Astrocyte (in vitro differentiated cells and primary cell): ENCODE results near the gene REEP6. TPM values are rescaled to one million over a fixed set of nuclear protein-coding genes. Genes with fewer than 3 reads are reported as not detected.

ENCODE experiments used
- DNase-seq: peaks from one replicate; pipeline ENCODE4 v3.0.0-alpha.2; 2010; ENCODE audit warnings: low read depth
- FAIRE-seq: peaks from 2 replicates; lab custom pipeline; 2011; peaks lifted over from hg19 to GRCh38; lab: Jason Lieb, UNC
- H2AFZ ChIP-seq: 2 replicates; pipeline ENCODE4 v1.6.0; 2012; ENCODE audit warnings: low read depth, low read length, inconsistent platforms
- H3K27ac ChIP-seq: 2 replicates; pipeline ENCODE4 v1.5.1; 2011; ENCODE audit warnings: low read depth, low read length, inconsistent platforms
- H3K27me3 ChIP-seq: 2 replicates; pipeline ENCODE4 v1.6.0; 2011; ENCODE audit warnings: low read length, inconsistent platforms; ENCODE audit not compliant: insufficient read depth
- H3K36me3 ChIP-seq: 2 replicates; pipeline ENCODE4 v1.5.1; 2011; ENCODE audit warnings: low read length, inconsistent platforms; ENCODE audit not compliant: insufficient read depth
- H3K4me1 ChIP-seq: 2 replicates; pipeline ENCODE4 v1.5.1; 2011; ENCODE audit warnings: low read length, inconsistent platforms; ENCODE audit not compliant: insufficient read depth
- H3K4me2 ChIP-seq: 2 replicates; pipeline ENCODE4 v1.6.0; 2012; ENCODE audit warnings: low read length, inconsistent platforms
- H3K4me3 ChIP-seq: 2 replicates; pipeline ENCODE4 v1.5.1; 2011; ENCODE audit warnings: low read depth, mild to moderate bottlenecking, low read length, inconsistent platforms; ENCODE audit not compliant: insufficient read depth
- H3K79me2 ChIP-seq: 2 replicates; pipeline ENCODE4 v1.6.0; 2012; ENCODE audit warnings: mild to moderate bottlenecking, low read length, inconsistent platforms; ENCODE audit not compliant: insufficient read depth
- H3K9ac ChIP-seq: 2 replicates; pipeline ENCODE4 v1.6.0; 2012; ENCODE audit warnings: mild to moderate bottlenecking, low read length, inconsistent platforms
- H3K9me3 ChIP-seq: 2 replicates; pipeline ENCODE4 v1.5.1; 2012; ENCODE audit warnings: low read depth, mild to moderate bottlenecking, low read length, inconsistent platforms; ENCODE audit not compliant: insufficient read depth
- H4K20me1 ChIP-seq: 2 replicates; pipeline ENCODE4 v1.6.0; 2012; ENCODE audit warnings: low read length, inconsistent platforms; ENCODE audit not compliant: insufficient read depth
- H3K27ac Mint-ChIP-seq: one replicate; pipeline ENCODE4 v1.8.0; 2021; ENCODE audit warnings: mild to moderate bottlenecking, mixed read lengths; ENCODE audit not compliant: unreplicated experiment
- H3K27me3 Mint-ChIP-seq: one replicate; pipeline ENCODE4 v1.8.0; 2021; ENCODE audit warnings: low read depth, mixed read lengths; ENCODE audit not compliant: unreplicated experiment
- H3K36me3 Mint-ChIP-seq: one replicate; pipeline ENCODE4 v1.8.0; 2021; ENCODE audit warnings: low read depth, mixed read lengths; ENCODE audit not compliant: unreplicated experiment
- H3K4me1 Mint-ChIP-seq: one replicate; pipeline ENCODE4 v1.8.0; 2021; ENCODE audit warnings: low read depth, mixed read lengths; ENCODE audit not compliant: unreplicated experiment
- H3K4me3 Mint-ChIP-seq: one replicate; pipeline ENCODE4 v1.8.0; 2021; ENCODE audit warnings: mild to moderate bottlenecking, moderate library complexity, mixed read lengths; ENCODE audit not compliant: unreplicated experiment
- H3K9me3 Mint-ChIP-seq: one replicate; pipeline ENCODE4 v1.8.0; 2021; ENCODE audit warnings: mild to moderate bottlenecking, mixed read lengths; ENCODE audit not compliant: unreplicated experiment
- CTCF ChIP-seq: IDR thresholded peaks from 2 replicates; pipeline ENCODE4 v1.5.1; 2011; ENCODE audit warnings: low read depth, mild to moderate bottlenecking, inconsistent platforms, low read length, moderate library complexity; ENCODE audit not compliant: insufficient read depth
- EZH2 ChIP-seq: IDR thresholded peaks from 2 replicates; pipeline ENCODE4 v1.6.1; 2012; ENCODE audit warnings: mild to moderate bottlenecking, low read length, inconsistent platforms; ENCODE audit not compliant: insufficient read depth
- total RNA-seq: library from RNA; stranded (reverse); gene quantifications from 2 replicates; pipeline ENCODE4 v1.2.1, GENCODE V29; 2021

Gene REEP6
- total RNA-seq, 1 donor from 2014 or later = 5.7 TPM

GRCh38 chr19:1446713-1447481 is 44.1 kb upstream of the REEP6 start:
- DNase-seq (no peak), FAIRE-seq (no peak)
- H3K27me3 Mint-ChIP-seq = peaks cover 31% of the 10 kb centered on the region
- peaks cover 9% of the 10 kb centered on the region for H3K36me3 Mint-ChIP-seq
- no peak overlapping the region for H3K4me3 ChIP-seq
- H3K9me3 ChIP-seq = no peaks in the 10 kb centered on the region
- TF ChIP-seq EZH2 (peak; percentile 98), CTCF (no peak)
- H3K79me2 ChIP-seq = peaks cover 5% of the 10 kb centered on the region
- peaks cover 29% of the 10 kb centered on the region for H3K27me3 ChIP-seq
- H3K4me1 ChIP-seq = peaks cover 6% of the 10 kb centered on the region
- H3K4me2 ChIP-seq = peak overlapping the region; percentile 78
- peaks cover 58% of the 10 kb centered on the region for H4K20me1 ChIP-seq
- H3K4me1 Mint-ChIP-seq = peaks cover 4% of the 10 kb centered on the region
- H3K27ac ChIP-seq = no peak overlapping the region
- H3K27ac Mint-ChIP-seq = no peak overlapping the region
- no peak overlapping the region for H3K9ac ChIP-seq
- peak overlapping the region; percentile 75 for H3K4me3 Mint-ChIP-seq
- H3K36me3 ChIP-seq = peaks cover 6% of the 10 kb centered on the region
- H2AFZ ChIP-seq = no peak overlapping the region
- no peaks in the 10 kb centered on the region for H3K9me3 Mint-ChIP-seq

- Histone ChIP-seq H3K36me3 (peaks cover 4% of the 10 kb centered on the region), H3K9ac (no peak overlapping the region), H4K20me1 (peaks cover 56% of the 10 kb centered on the region), H3K4me2 (no peak overlapping the region), H3K9me3 (no peaks in the 10 kb centered on the region), H3K4me1 (peaks cover 6% of the 10 kb centered on the region), H2AFZ (no peak overlapping the region), H3K27ac (no peak overlapping the region), H3K79me2 (no peaks in the 10 kb centered on the region), H3K27me3 (peaks cover 33% of the 10 kb centered on the region), H3K4me3 (no peak overlapping the region)
- TF ChIP-seq EZH2 (no peak), CTCF (no peak)
- H3K27me3 Mint-ChIP-seq = peaks cover 31% of the 10 kb centered on the region
- DNase-seq = no peak
- no peak for FAIRE-seq
- peak overlapping the region; percentile 75 for H3K4me3 Mint-ChIP-seq
- no peaks in the 10 kb centered on the region for H3K9me3 Mint-ChIP-seq
- peaks cover 9% of the 10 kb centered on the region for H3K36me3 Mint-ChIP-seq
- H3K4me1 Mint-ChIP-seq = peaks cover 2% of the 10 kb centered on the region
- H3K27ac Mint-ChIP-seq = no peak overlapping the region
Observed at GRCh38 chr19:1447504-1447903, 43.5 kb upstream of the REEP6 start.

- Histone ChIP-seq H3K4me3 (no peak overlapping the region), H3K9ac (no peak overlapping the region), H3K27ac (no peak overlapping the region), H3K36me3 (no peaks in the 10 kb centered on the region), H4K20me1 (peaks cover 56% of the 10 kb centered on the region), H3K9me3 (no peaks in the 10 kb centered on the region), H3K27me3 (peaks cover 37% of the 10 kb centered on the region), H2AFZ (no peak overlapping the region), H3K4me1 (peaks cover 6% of the 10 kb centered on the region), H3K79me2 (no peaks in the 10 kb centered on the region), H3K4me2 (no peak overlapping the region)
- DNase-seq (no peak), FAIRE-seq (no peak)
- H3K4me3 Mint-ChIP-seq = peak overlapping the region; percentile 40
- peak overlapping the region; percentile 41 for H3K27ac Mint-ChIP-seq
- H3K27me3 Mint-ChIP-seq = peaks cover 34% of the 10 kb centered on the region
- TF ChIP-seq EZH2 = no peak
- no peak for TF ChIP-seq CTCF
- no peaks in the 10 kb centered on the region for H3K9me3 Mint-ChIP-seq
- no peaks in the 10 kb centered on the region for H3K4me1 Mint-ChIP-seq
- H3K36me3 Mint-ChIP-seq = peaks cover 4% of the 10 kb centered on the region
Observed at GRCh38 chr19:1447944-1448343, 43.0 kb upstream of the REEP6 start.
